ENCODE results near the gene INTS11.

INTS11 gene

GRCh38 chr1:1335792-1336248 is 11.4 kb upstream of the INTS11 start:
- no peak for TF ChIP-seq CTCF (IDR thresholded peaks at IDR 0.05)
- intact Hi-C loops (cut with DNase I; ENCODE audit: low total_unique reads), result no loop called here
- H3K4me3 ChIP-seq, result no peak overlapping the region
- H3K27me3 ChIP-seq, result no peaks in the 10 kb centered on the region
- H3K4me1 ChIP-seq, result peaks cover 0 to 28% (median 0%) of the 10 kb centered on the region in 4 donors
- no peaks in the 10 kb centered on the region for H3K9me3 ChIP-seq
- H3K27ac ChIP-seq, result no peak overlapping the region
- peaks cover 15 to 57% (median 53%) of the 10 kb centered on the region in 3 donors for H3K36me3 ChIP-seq
- DNase-seq, result no peak

GRCh38 chr1:1335283-1335682 is 10.8 kb upstream of the INTS11 start:
- no peaks in the 10 kb centered on the region for H3K27me3 ChIP-seq
- H3K4me1 ChIP-seq, result peaks cover 0 to 30% (median 0%) of the 10 kb centered on the region in 4 donors
- peaks cover 15 to 52% (median 48%) of the 10 kb centered on the region in 3 donors for H3K36me3 ChIP-seq
- TF ChIP-seq CTCF (IDR thresholded peaks at IDR 0.05), result no peak
- no peak overlapping the region for H3K27ac ChIP-seq
- H3K9me3 ChIP-seq, result no peaks in the 10 kb centered on the region
- no peak for DNase-seq
- intact Hi-C loops (cut with DNase I; ENCODE audit: low total_unique reads), result no loop called here
- no peak overlapping the region for H3K4me3 ChIP-seq

- peaks cover 0 to 30% (median 0%) of the 10 kb centered on the region in 4 donors for H3K4me1 ChIP-seq
- H3K36me3 ChIP-seq, result peaks cover 15 to 47% (median 44%) of the 10 kb centered on the region in 3 donors
- no peak overlapping the region for H3K4me3 ChIP-seq
- TF ChIP-seq CTCF (IDR thresholded peaks at IDR 0.05), result no peak
- no peaks in the 10 kb centered on the region for H3K9me3 ChIP-seq
- no peak for DNase-seq
- H3K27me3 ChIP-seq, result no peaks in the 10 kb centered on the region
- intact Hi-C loops (cut with DNase I; ENCODE audit: low total_unique reads), result no loop called here
- no peak overlapping the region for H3K27ac ChIP-seq
These were observed 10.4 kb upstream of the INTS11 start for GRCh38 chr1:1334835-1335234.

GRCh38 chr1:1333551-1334241 is 9.2 kb upstream of the INTS11 start:
- Histone ChIP-seq H3K27ac (no peak overlapping the region), H3K4me1 (peaks cover 0 to 30% (median 0%) of the 10 kb centered on the region in 4 donors), H3K4me3 (no peak overlapping the region), H3K9me3 (no peaks in the 10 kb centered on the region), H3K27me3 (no peaks in the 10 kb centered on the region), H3K36me3 (peaks cover 8 to 38% (median 32%) of the 10 kb centered on the region in 3 donors)
- no peak for DNase-seq
- intact Hi-C loops (cut with DNase I; ENCODE audit: low total_unique reads), result no loop called here
- TF ChIP-seq CTCF (IDR thresholded peaks at IDR 0.05), result no peak

GRCh38 chr1:1332774-1333480 is 8.5 kb upstream of the INTS11 start:
- no peak for TF ChIP-seq CTCF (IDR thresholded peaks at IDR 0.05)
- Histone ChIP-seq H3K36me3 (peaks cover 4 to 38% (median 27%) of the 10 kb centered on the region in 3 donors), H3K4me1 (peaks cover 0 to 30% (median 0%) of the 10 kb centered on the region in 4 donors), H3K27ac (no peak overlapping the region), H3K4me3 (no peak overlapping the region), H3K9me3 (no peaks in the 10 kb centered on the region), H3K27me3 (no peaks in the 10 kb centered on the region)
- DNase-seq, result no peak
- intact Hi-C loops (cut with DNase I; ENCODE audit: low total_unique reads), result no loop called here
